HEK293 (cell line): Measurements from ENCODE around the gene NELFB.
A peak's percentile ranks its signal among the peaks of the same experiment; 100 is the strongest.

ENCODE experiments used
- CTCF ChIA-PET: fragments of 350-600 bp; formaldehyde crosslinking; extraction: SDS; loops from one replicate; lab custom pipeline; 2021; ENCODE audit warnings: antibody characterized with exemption; lab: Yijun Ruan, JAX
- POLR2A ChIA-PET: fragments of 300-600 bp; formaldehyde crosslinking; extraction: SDS; loops from one replicate; lab custom pipeline; 2020; ENCODE audit warnings: antibody characterized with exemption, inconsistent platforms; lab: Yijun Ruan, JAX
- H3K27ac ChIP-seq: fragments of 200-500 bp; sonication (Bioruptor generic); 2 replicates; pipeline ENCODE4 v1.5.1; 2014; ENCODE audit warnings: low read depth, low read length, control low read depth, inconsistent platforms; ENCODE audit errors: extremely low read depth
- H3K36me3 ChIP-seq, 2 experiments: fragments of 200-500 bp in 1 of 2; sonication (Bioruptor generic) in 1 of 2; 1 replicate in 1 of 2; 2 replicates in 1 of 2; pipeline ENCODE4 v1.5.1; 2014 to 2017; ENCODE audit warnings: inconsistent platforms in 2 of 2, low read length in 2 of 2; ENCODE audit not compliant: control insufficient read depth in 2 of 2, insufficient read depth in 1 of 2
- H3K4me1 ChIP-seq: fragments of 200-500 bp; sonication (Bioruptor generic); 2 replicates; pipeline ENCODE4 v1.5.1; 2014; ENCODE audit warnings: mild to moderate bottlenecking, low read length, inconsistent platforms; ENCODE audit not compliant: control insufficient read depth, insufficient read depth
- H3K4me3 ChIP-seq: 2 replicates; pipeline ENCODE4 v1.5.1; 2011; ENCODE audit warnings: low read depth, mild to moderate bottlenecking, control low read depth, low read length, moderate library complexity
- H3K9me3 ChIP-seq: fragments of 200-500 bp; sonication (Bioruptor generic); 2 replicates; pipeline ENCODE4 v1.5.1; 2014; ENCODE audit warnings: low read depth, low read length, inconsistent platforms; ENCODE audit not compliant: control insufficient read depth, insufficient read depth
- GLIS1 ChIP-seq: fragments of 450-650 bp; formaldehyde crosslinking; IDR thresholded peaks from 2 replicates; pipeline ENCODE4 v1.5.1; 2016; ENCODE audit warnings: missing biosample characterization, missing genetic modification characterization
- PRDM10 ChIP-seq: fragments of 450-650 bp; formaldehyde crosslinking; IDR thresholded peaks from 2 replicates; pipeline ENCODE4 v1.5.1; 2016; ENCODE audit warnings: missing biosample characterization, missing genetic modification characterization
- PRDM4 ChIP-seq: fragments of 450-650 bp; formaldehyde crosslinking; IDR thresholded peaks from 2 replicates; pipeline ENCODE4 v1.5.1; 2017; ENCODE audit warnings: missing biosample characterization, missing genetic modification characterization
- SCRT1 ChIP-seq: fragments of 450-650 bp; formaldehyde crosslinking; IDR thresholded peaks from 2 replicates; pipeline ENCODE4 v1.5.1; 2016; ENCODE audit warnings: missing biosample characterization, missing genetic modification characterization, borderline replicate concordance
- ZBTB20 ChIP-seq: fragments of 450-650 bp; formaldehyde crosslinking; IDR thresholded peaks from 2 replicates; pipeline ENCODE4 v1.5.1; 2016; ENCODE audit warnings: missing biosample characterization, missing genetic modification characterization
- ZBTB49 ChIP-seq: fragments of 450-650 bp; formaldehyde crosslinking; IDR thresholded peaks from 2 replicates; pipeline ENCODE4 v1.5.1; 2016; ENCODE audit warnings: missing biosample characterization, missing genetic modification characterization, low read depth
- ZBTB7A ChIP-seq: fragments of 450-650 bp; formaldehyde crosslinking; IDR thresholded peaks from 2 replicates; pipeline ENCODE4 v1.5.1; 2016; ENCODE audit warnings: low read depth, missing biosample characterization, missing genetic modification characterization
- ZIC2 ChIP-seq: fragments of 450-650 bp; formaldehyde crosslinking; IDR thresholded peaks from 2 replicates; pipeline ENCODE4 v1.5.1; 2016; ENCODE audit warnings: missing biosample characterization, missing genetic modification characterization
- ZNF112 ChIP-seq: fragments of 450-650 bp; formaldehyde crosslinking; IDR thresholded peaks from 2 replicates; pipeline ENCODE4 v1.5.0; 2017; ENCODE audit warnings: missing biosample characterization, missing genetic modification characterization
- ZNF146 ChIP-seq: fragments of 450-650 bp; formaldehyde crosslinking; IDR thresholded peaks from 2 replicates; pipeline ENCODE4 v1.5.1; 2016; ENCODE audit warnings: missing biosample characterization, missing genetic modification characterization
- ZNF16 ChIP-seq: fragments of 450-650 bp; formaldehyde crosslinking; IDR thresholded peaks from 2 replicates; pipeline ENCODE4 v1.5.1; 2016; ENCODE audit warnings: low read depth, missing biosample characterization, missing genetic modification characterization
- ZNF169 ChIP-seq: fragments of 450-650 bp; formaldehyde crosslinking; IDR thresholded peaks from 2 replicates; pipeline ENCODE4 v1.5.1; 2016; ENCODE audit warnings: missing biosample characterization, missing genetic modification characterization
- ZNF2 ChIP-seq: fragments of 450-650 bp; formaldehyde crosslinking; IDR thresholded peaks from 2 replicates; pipeline ENCODE4 v1.5.1; 2016; ENCODE audit warnings: missing biosample characterization, missing genetic modification characterization
- ZNF211 ChIP-seq: fragments of 450-650 bp; formaldehyde crosslinking; IDR thresholded peaks from 2 replicates; pipeline ENCODE4 v1.5.1; 2016; ENCODE audit warnings: low read depth, missing biosample characterization, missing genetic modification characterization
- ZNF239 ChIP-seq: fragments of 450-650 bp; formaldehyde crosslinking; IDR thresholded peaks from 2 replicates; pipeline ENCODE4 v1.5.1; 2016; ENCODE audit warnings: missing biosample characterization, missing genetic modification characterization
- ZNF24 ChIP-seq: fragments of 450-650 bp; formaldehyde crosslinking; IDR thresholded peaks from 2 replicates; pipeline ENCODE4 v1.5.1; 2016; ENCODE audit warnings: missing biosample characterization, missing genetic modification characterization
- ZNF280C ChIP-seq: fragments of 450-650 bp; formaldehyde crosslinking; IDR thresholded peaks from 2 replicates; pipeline ENCODE4 v1.5.1; 2016; ENCODE audit warnings: missing biosample characterization, missing genetic modification characterization
- ZNF391 ChIP-seq: fragments of 450-650 bp; formaldehyde crosslinking; IDR thresholded peaks from 2 replicates; pipeline ENCODE4 v1.5.1; 2016; ENCODE audit warnings: low read depth, missing biosample characterization, missing genetic modification characterization, borderline replicate concordance
- ZNF488 ChIP-seq: fragments of 450-650 bp; formaldehyde crosslinking; IDR thresholded peaks from 2 replicates; pipeline ENCODE4 v1.5.1; 2016; ENCODE audit warnings: missing biosample characterization, missing genetic modification characterization
- ZNF514 ChIP-seq: fragments of 450-650 bp; formaldehyde crosslinking; IDR thresholded peaks from 2 replicates; pipeline ENCODE4 v1.5.1; 2016; ENCODE audit warnings: missing biosample characterization, missing genetic modification characterization
- ZNF549 ChIP-seq: fragments of 450-650 bp; IDR thresholded peaks from 2 replicates; pipeline ENCODE4 v1.5.1; 2018; ENCODE audit warnings: missing biosample characterization, missing genetic modification characterization, mild to moderate bottlenecking, inconsistent platforms, moderate library complexity
- ZNF555 ChIP-seq: fragments of 450-650 bp; formaldehyde crosslinking; conservative IDR thresholded peaks from 2 replicates; pipeline ENCODE4 v1.5.1; 2017; ENCODE audit warnings: missing biosample characterization, mild to moderate bottlenecking, missing genetic modification characterization, inconsistent platforms
- ZNF629 ChIP-seq: fragments of 450-650 bp; formaldehyde crosslinking; IDR thresholded peaks from 2 replicates; pipeline ENCODE4 v1.5.1; 2017; ENCODE audit warnings: missing biosample characterization, missing genetic modification characterization
- ZSCAN4 ChIP-seq: fragments of 450-650 bp; formaldehyde crosslinking; IDR thresholded peaks from 2 replicates; pipeline ENCODE4 v1.5.1; 2017; ENCODE audit warnings: missing biosample characterization, missing genetic modification characterization

Gene NELFB

GRCh38 chr9:137299938-137300337, 44.8 kb downstream of the NELFB start (continued):
- no peak for TF ChIP-seq ZNF391
- no peak for TF ChIP-seq ZNF514 (tag by site-specific recombination)
- TF ChIP-seq ZNF2 (tag by site-specific recombination), result no peak
- 0 out of 2 replicates have a peak, but pooled peaks have one; percentile 28 for TF ChIP-seq SCRT1
- no peak for TF ChIP-seq ZBTB7A
- TF ChIP-seq ZNF549 (tag by site-specific recombination), result no peak
- TF ChIP-seq ZNF24, result no peak
- TF ChIP-seq ZBTB49 (tag by site-specific recombination), result peak; percentile 99
- peak; percentile 11; the same call in 1 of the 2 replicates for TF ChIP-seq ZBTB20 (tag by site-specific recombination)
- TF ChIP-seq ZNF239 (tag by site-specific recombination), result no peak
- TF ChIP-seq GLIS1, result no peak
- TF ChIP-seq ZNF629 (tag by site-specific recombination), result no peak
- no peak for TF ChIP-seq ZIC2 (tag by site-specific recombination)
- no peak for TF ChIP-seq ZNF169 (tag by site-specific recombination)
- TF ChIP-seq ZNF280C (tag by site-specific recombination), result no peak
- TF ChIP-seq ZNF112 (tag by site-specific recombination), result no peak
- no peak for TF ChIP-seq ZNF211 (tag by site-specific recombination)
- no peak for TF ChIP-seq ZNF146 (tag by site-specific recombination)
- TF ChIP-seq ZNF488 (tag by site-specific recombination), result no peak
- no peak for TF ChIP-seq ZNF555

GRCh38 chr9:137300567-137301080, 45.5 kb downstream of the NELFB start:
- no peaks in the 10 kb centered on the region for H3K36me3 ChIP-seq
- peak overlapping the region; percentile 73 for H3K4me3 ChIP-seq
- POLR2A ChIA-PET, result interaction anchor here (0.5 to 3.3 kb wide), 7 partner anchors 12 to 248 kb away, joined by 3 to 40 read pairs (median 3); partner anchors contain the start of genes TPRN and TUBB4B
- CTCF ChIA-PET, result interaction anchor here (0.5 to 4.9 kb wide), 3 partner anchors 14 to 144 kb away, joined by 4 to 21 read pairs (median 6); no protein-coding TSS in a partner anchor
- H3K4me1 ChIP-seq, result peaks cover 15% of the 10 kb centered on the region
- H3K27ac ChIP-seq, result peak overlapping the region; percentile 91
- no peaks in the 10 kb centered on the region for H3K9me3 ChIP-seq
- TF ChIP-seq PRDM10 (tag by site-specific recombination), result peak; percentile 99
- TF ChIP-seq ZNF2 (tag by site-specific recombination), result 0 out of 2 replicates have a peak, but pooled peaks have one; percentile 21
- no peak for TF ChIP-seq ZSCAN4
- no peak for TF ChIP-seq ZNF16 (tag by site-specific recombination)
- TF ChIP-seq PRDM4, result peak; percentile 33; the same call in 1 of the 2 replicates
